HCT116 (cell line): ENCODE measurements around the gene CD27. TPM values are rescaled to one million over a fixed set of nuclear protein-coding genes. Genes with fewer than 3 reads are reported as not detected.

Source experiments
- ATAC-seq: fragments of 200-7000 bp; cut with Tn5 transposase; 2 replicates; pipeline ENCODE4 v1.9.1; 2020; ENCODE audit warnings: mild to moderate bottlenecking, moderate library complexity
- BruUV-seq: library from RNA; stranded (reverse); fragments of 400-500 nt; replicated peaks from 2 replicates; lab custom pipeline; 2021; lab: Mats Ljungman, UMichigan
- CTCF ChIA-PET: fragments of 300-600 bp; sonication (Branson Sonifier 250); formaldehyde crosslinking; loops from one replicate; lab custom pipeline; 2021; ENCODE audit warnings: antibody characterized with exemption; lab: Charles Lee
- POLR2A ChIA-PET: fragments of 300-600, 350-600 bp; sonication (Branson Sonifier 250); formaldehyde crosslinking; loops from one replicate; lab custom pipeline; 2021; ENCODE audit warnings: antibody characterized with exemption; lab: Charles Lee
- RAD21 ChIA-PET, 2 experiments: fragments of 300-600 bp; sonication (Branson Sonifier 250); formaldehyde crosslinking; loops; one replicate each; lab custom pipeline; 2023; ENCODE audit warnings: low total read pairs in 2 of 2; ENCODE audit not compliant: uncharacterized antibody in 2 of 2, unreplicated experiment in 2 of 2, low non-redundant PET in 1 of 2; lab: Charles Lee
- DNase-seq: peaks from one replicate; pipeline ENCODE4 v3.0.0-alpha.2; 2010; ENCODE audit warnings: low read depth, low spot score
- H2AFZ ChIP-seq: fragments of 200-600 bp; shearing (Covaris generic), sonication (generic); 2 replicates; pipeline ENCODE4 v1.6.1; 2017; ENCODE audit warnings: low read depth, mixed run types, mixed read lengths, antibody characterized with exemption, low read length; ENCODE audit not compliant: poor library complexity, severe bottlenecking
- H3K27ac ChIP-seq: 2 replicates; pipeline ENCODE4 v1.5.1; 2012; ENCODE audit warnings: low read depth, low read length
- H3K27me3 ChIP-seq: fragments of 200-600 bp; sonication (generic); 2 replicates; pipeline ENCODE4 v1.6.1; 2016; ENCODE audit warnings: mixed run types, low read length, mixed read lengths; ENCODE audit not compliant: insufficient read depth
- H3K36me3 ChIP-seq, 2 experiments: fragments of 200-500 bp in 1 of 2; fragments of 200-600 bp in 1 of 2; sonication (Bioruptor generic) in 1 of 2; sonication (generic) in 1 of 2; 2 replicates each; pipeline versions ENCODE4 v1.5.1 to v1.6.1; 2014 to 2016; ENCODE audit warnings: low read length in 2 of 2, inconsistent platforms in 1 of 2, mixed read lengths in 1 of 2, mixed run types in 1 of 2; ENCODE audit not compliant: insufficient read depth in 2 of 2, control insufficient read depth in 1 of 2
- H3K4me1 ChIP-seq, 2 experiments: fragments of 200-600 bp in 1 of 2; sonication (generic) in 1 of 2; 2 replicates each; pipeline versions ENCODE4 v1.5.1 to v1.6.1; 2012 to 2017; ENCODE audit warnings: low read length in 2 of 2, inconsistent platforms in 1 of 2, mild to moderate bottlenecking in 1 of 2, mixed read lengths in 1 of 2, mixed run types in 1 of 2, moderate library complexity in 1 of 2; ENCODE audit not compliant: insufficient read depth in 2 of 2, control insufficient read depth in 1 of 2
- H3K4me2 ChIP-seq: fragments of 200-600 bp; sonication (generic); 2 replicates; pipeline ENCODE4 v1.6.1; 2017; ENCODE audit warnings: mixed run types, low read length, mixed read lengths
- H3K4me3 ChIP-seq, 2 experiments: fragments of 200-600 bp in 1 of 2; sonication (generic) in 1 of 2; replicated peaks in 1 of 2; 2 replicates each; pipeline ENCODE4 v1.5.1; 2011 to 2016; ENCODE audit warnings: low read length in 2 of 2, control low read depth in 1 of 2, low read depth in 1 of 2, mild to moderate bottlenecking in 1 of 2, mixed read lengths in 1 of 2, mixed run types in 1 of 2
- H3K79me2 ChIP-seq: fragments of 200-600 bp; sonication (generic); 2 replicates; pipeline ENCODE4 v1.6.1; 2017; ENCODE audit warnings: mild to moderate bottlenecking, mixed run types, low read length, moderate library complexity, mixed read lengths; ENCODE audit not compliant: insufficient read depth
- H3K9ac ChIP-seq: fragments of 200-600 bp; sonication (generic); 2 replicates; pipeline ENCODE4 v1.6.1; 2016; ENCODE audit warnings: low read length, mixed read lengths
- H3K9me2 ChIP-seq: fragments of 200-600 bp; sonication (generic), shearing (Covaris generic); 2 replicates; pipeline ENCODE4 v1.6.1; 2017; ENCODE audit warnings: mixed run types, mild to moderate bottlenecking, moderate library complexity; ENCODE audit not compliant: insufficient read depth
- H3K9me3 ChIP-seq, 2 experiments: fragments of 200-500 bp in 1 of 2; fragments of 200-600 bp in 1 of 2; sonication (Bioruptor generic) in 1 of 2; sonication (generic) in 1 of 2; 2 replicates each; pipeline ENCODE4 v1.6.1; 2014 to 2017; ENCODE audit warnings: low read length in 2 of 2, mixed read lengths in 2 of 2, inconsistent platforms in 1 of 2, low read depth in 1 of 2, mild to moderate bottlenecking in 1 of 2, mixed run types in 1 of 2, moderate library complexity in 1 of 2; ENCODE audit not compliant: control insufficient read depth in 1 of 2, insufficient read depth in 1 of 2
- H4K20me1 ChIP-seq: fragments of 200-600 bp; sonication (generic), shearing (Covaris generic); 2 replicates; pipeline ENCODE4 v1.6.1; 2017; ENCODE audit warnings: mixed run types, mild to moderate bottlenecking, moderate library complexity; ENCODE audit not compliant: insufficient read depth
- ATF3 ChIP-seq: IDR thresholded peaks from 2 replicates; pipeline ENCODE4 v1.6.1; 2012
- CBX3 ChIP-seq: IDR thresholded peaks from 2 replicates; pipeline ENCODE4 v1.6.1; 2012; ENCODE audit warnings: low read depth
- CEBPB ChIP-seq: IDR thresholded peaks from 2 replicates; pipeline ENCODE4 v1.6.1; 2012; ENCODE audit warnings: low read depth
- CTCF ChIP-seq, 3 experiments: fragments of 200-600 bp in 1 of 3; sonication (generic) in 1 of 3; IDR thresholded peaks in 2 of 3; conservative IDR thresholded peaks in 1 of 3; 2 replicates each; pipeline ENCODE4 v1.5.1; 2012 to 2017; ENCODE audit warnings: low read depth in 2 of 3, low read length in 2 of 3, antibody characterized with exemption in 1 of 3, borderline replicate concordance in 1 of 3, control low read depth in 1 of 3, mild to moderate bottlenecking in 1 of 3, mixed read lengths in 1 of 3, mixed run types in 1 of 3, moderate library complexity in 1 of 3; ENCODE audit not compliant: insufficient read depth in 1 of 3
- EGR1 ChIP-seq: IDR thresholded peaks from 2 replicates; pipeline ENCODE4 v1.6.1; 2012; ENCODE audit warnings: low read depth
- ELF1 ChIP-seq: IDR thresholded peaks from 2 replicates; pipeline ENCODE4 v1.6.1; 2012; ENCODE audit warnings: low read depth, borderline replicate concordance
- EZH2 ChIP-seq: fragments of 200-600 bp; sonication (generic); IDR thresholded peaks from 2 replicates; pipeline ENCODE4 v1.6.1; 2017; ENCODE audit warnings: antibody characterized with exemption, mixed run types
- FOSL1 ChIP-seq: IDR thresholded peaks from 2 replicates; pipeline ENCODE4 v1.6.1; 2012; ENCODE audit warnings: low read depth
- JUND ChIP-seq: IDR thresholded peaks from 2 replicates; pipeline ENCODE4 v1.6.1; 2012
- POLR2AphosphoS5 ChIP-seq: IDR thresholded peaks from 2 replicates; pipeline ENCODE4 v1.6.1; 2011; ENCODE audit warnings: mild to moderate bottlenecking, low read depth, low read length, moderate library complexity
- REST ChIP-seq: IDR thresholded peaks from 2 replicates; pipeline ENCODE4 v1.6.1; 2012; ENCODE audit warnings: low read depth
- SIN3A ChIP-seq: IDR thresholded peaks from 2 replicates; pipeline ENCODE4 v1.6.1; 2012; ENCODE audit warnings: low read depth
- SRF ChIP-seq: IDR thresholded peaks from 2 replicates; pipeline ENCODE4 v1.6.1; 2012; ENCODE audit warnings: low read depth
- TCF7L2 ChIP-seq: IDR thresholded peaks from 2 replicates; pipeline ENCODE4 v1.7.0; 2011; ENCODE audit warnings: borderline replicate concordance, inconsistent platforms; ENCODE audit not compliant: insufficient read depth, insufficient read length; ENCODE audit errors: extremely low read depth
- YY1 ChIP-seq: IDR thresholded peaks from 2 replicates; pipeline ENCODE4 v1.6.1; 2011; ENCODE audit warnings: low read length, low read depth, moderate library complexity, mild to moderate bottlenecking; ENCODE audit not compliant: insufficient replicate concordance; ENCODE audit errors: extremely low read depth
- ZFX ChIP-seq: fragments of 450-650 bp; IDR thresholded peaks from 2 replicates; pipeline ENCODE4 v1.6.1; 2017
- ZNF274 ChIP-seq: fragments of 200-500 bp; sonication (Bioruptor generic); IDR thresholded peaks from 2 replicates; pipeline ENCODE4 v1.6.1; 2014; ENCODE audit warnings: mild to moderate bottlenecking, low read depth, low read length, inconsistent platforms
- intact Hi-C: fragments of 100-400 bp; cut with micrococcal nuclease; formaldehyde crosslinking; loops from 2 replicates; pipeline ENCODE4 v1.10.0; 2022
- total RNA-seq: library from RNA; stranded (reverse); gene quantifications from one replicate; pipeline ENCODE4 v1.2.1, GENCODE V29; 2021; ENCODE audit not compliant: unreplicated experiment

The CD27 gene
- total RNA-seq, 1 experiment from 2014 or later = 0.25 TPM

- DNase-seq (no peak), ATAC-seq (no peak)
- H3K4me1 ChIP-seq = no peaks in the 10 kb centered on the region
- intact Hi-C loops = no loop called here
- POLR2A ChIA-PET = no interaction called here
- BruUV-seq = no TSS peak
- no peaks in the 10 kb centered on the region for H3K79me2 ChIP-seq
- peaks cover 14 to 31% of the 10 kb centered on the region in 2 experiments; a peak in 3 of 4 replicates for H3K36me3 ChIP-seq
- H4K20me1 ChIP-seq = no peaks in the 10 kb centered on the region
- no peaks in the 10 kb centered on the region for H3K27me3 ChIP-seq
- no peaks in the 10 kb centered on the region for H3K9me2 ChIP-seq
- no peak for TF ChIP-seq CBX3
- no peak for TF ChIP-seq ATF3
- no peak for TF ChIP-seq EZH2
- H3K4me3 ChIP-seq = no peak overlapping the region
- H3K9me3 ChIP-seq = no peaks in the 10 kb centered on the region
- CTCF ChIA-PET = no interaction called here
- no peak overlapping the region for H2AFZ ChIP-seq
- no peak overlapping the region for H3K27ac ChIP-seq
- H3K4me2 ChIP-seq = no peak overlapping the region
- RAD21 ChIA-PET = no interaction called here
- H3K9ac ChIP-seq = no peak overlapping the region
Observed at GRCh38 chr12:6463216-6463615, 18.5 kb downstream of the CD27 start.

- Histone ChIP-seq H3K9me3 (no peaks in the 10 kb centered on the region), H3K4me2 (no peak overlapping the region), H4K20me1 (no peaks in the 10 kb centered on the region), H3K27me3 (no peaks in the 10 kb centered on the region), H3K27ac (no peak overlapping the region), H3K79me2 (no peaks in the 10 kb centered on the region), H3K4me3 (no peak overlapping the region), H2AFZ (no peak overlapping the region), H3K4me1 (no peaks in the 10 kb centered on the region), H3K36me3 (peaks cover 14 to 31% of the 10 kb centered on the region in 2 experiments; a peak in 3 of 4 replicates), H3K9me2 (no peaks in the 10 kb centered on the region), H3K9ac (no peak overlapping the region)
- no peak for ATAC-seq
- RAD21 ChIA-PET = no interaction called here
- intact Hi-C loops = loop anchor here (2.0 kb wide), 1 partner anchor 401 kb away; no protein-coding TSS in a partner anchor
- DNase-seq = no peak
- POLR2A ChIA-PET = no interaction called here
- CTCF ChIA-PET = no interaction called here
- no TSS peak for BruUV-seq
- TF ChIP-seq YY1 = no peak
- TF ChIP-seq CEBPB = no peak
- no peak for TF ChIP-seq CBX3
- TF ChIP-seq FOSL1 = no peak
- no peak for TF ChIP-seq CTCF (IDR thresholded peaks at IDR 0.05 in 2 of 3, conservative IDR thresholded peaks at IDR 0.05 in 1 of 3; ENCODE audit: borderline replicate concordance in 1 of 3, insufficient read depth in 1 of 3, low read depth in 2 of 3, low read length in 2 of 3)
- no peak for TF ChIP-seq EGR1
- no peak for TF ChIP-seq ELF1
- TF ChIP-seq ZFX = no peak
- TF ChIP-seq SRF = no peak
- no peak for TF ChIP-seq JUND
- no peak for TF ChIP-seq SIN3A
- TF ChIP-seq POLR2AphosphoS5 = no peak
- TF ChIP-seq TCF7L2 = no peak
- no peak for TF ChIP-seq REST
- TF ChIP-seq ZNF274 = no peak
- no peak for TF ChIP-seq EZH2
Observed at GRCh38 chr12:6463858-6464257, 19.1 kb downstream of the CD27 start.
